ENCODE data around the gene POU2AF2. TPM values are rescaled to one million over a fixed set of nuclear protein-coding genes. Genes with fewer than 3 reads are reported as not detected.
"Not testable (repeated sequence)": the region's sequence is repeated elsewhere in the genome, so short reads cannot be mapped to it uniquely, and the experiment has no call there.

The POU2AF2 gene
- total and polyA plus RNA-seq, 4 experiments from 2014 or later = not detected

- Histone ChIP-seq H3K27ac (ENCODE audit: low read depth, low read length) (no peak overlapping the region), H3K4me1 (ENCODE audit: insufficient read depth, low read length) (no peaks in the 10 kb centered on the region), H3K9me3 (ENCODE audit: control insufficient read depth in 1 of 2, low read length in 2 of 2) (no peaks in the 10 kb centered on the region), H3K27me3 (ENCODE audit: insufficient read depth, low read length) (no peaks in the 10 kb centered on the region), H3K4me3 (ENCODE audit: low read length in 2 of 2) (no peak overlapping the region), H3K36me3 (ENCODE audit: insufficient read depth, low read length) (no peaks in the 10 kb centered on the region)
- Mint-ChIP-seq H3K27ac (no peak overlapping the region), H3K4me1 (no peaks in the 10 kb centered on the region), H3K36me3 (no peaks in the 10 kb centered on the region), H3K27me3 (peaks cover 15 to 26% of the 10 kb centered on the region in 2 donors), H3K9me3 (peaks cover 0 to 3% (median 0%) of the 10 kb centered on the region in 8 donors), H3K4me3 (no peak overlapping the region)
- DNase-seq = no peak
- intact Hi-C loops (cut with micrococcal nuclease) = no loop called here
- ChIA-PET CTCF (ENCODE audit: partially characterized antibody) (interaction anchor here (1.0 kb wide), 1 partner anchor 26 kb away, joined by 3 read pairs; no protein-coding TSS in a partner anchor), POLR2A (ENCODE audit: partially characterized antibody) (no interaction called here)
Measured at GRCh38 chr11:111308140-111308539, 62.6 kb downstream of the POU2AF2 start.

GRCh38 chr11:111309215-111309915 is 63.8 kb downstream of the POU2AF2 start:
- peaks cover 0 to 6% (median 0%) of the 10 kb centered on the region in 8 donors for H3K9me3 Mint-ChIP-seq
- H3K4me1 ChIP-seq (ENCODE audit: insufficient read depth, low read length) = no peaks in the 10 kb centered on the region
- CTCF ChIA-PET (ENCODE audit: partially characterized antibody) = interaction anchor here (0.6 kb wide), 1 partner anchor 434 kb away, joined by 4 read pairs; no protein-coding TSS in a partner anchor
- H3K4me1 Mint-ChIP-seq = no peaks in the 10 kb centered on the region
- H3K4me3 ChIP-seq (ENCODE audit: low read length in 2 of 2) = no peak overlapping the region
- DNase-seq = no peak
- H3K27me3 ChIP-seq (ENCODE audit: insufficient read depth, low read length) = no peaks in the 10 kb centered on the region
- no peak overlapping the region for H3K27ac Mint-ChIP-seq
- H3K36me3 ChIP-seq (ENCODE audit: insufficient read depth, low read length) = no peaks in the 10 kb centered on the region
- H3K9me3 ChIP-seq (ENCODE audit: control insufficient read depth in 1 of 2, low read length in 2 of 2) = no peaks in the 10 kb centered on the region
- H3K27ac ChIP-seq (ENCODE audit: low read depth, low read length) = no peak overlapping the region
- peaks cover 19 to 27% of the 10 kb centered on the region in 2 donors for H3K27me3 Mint-ChIP-seq
- H3K36me3 Mint-ChIP-seq = no peaks in the 10 kb centered on the region
- no peak overlapping the region for H3K4me3 Mint-ChIP-seq
- POLR2A ChIA-PET (ENCODE audit: partially characterized antibody) = no interaction called here
- intact Hi-C loops (cut with micrococcal nuclease) = no loop called here

GRCh38 chr11:111310088-111310487 is 64.6 kb downstream of the POU2AF2 start:
- peaks cover 0 to 6% (median 0%) of the 10 kb centered on the region in 8 donors for H3K9me3 Mint-ChIP-seq
- H3K9me3 ChIP-seq (ENCODE audit: control insufficient read depth in 1 of 2, low read length in 2 of 2) = no peaks in the 10 kb centered on the region
- intact Hi-C loops (cut with micrococcal nuclease) = no loop called here
- H3K4me1 Mint-ChIP-seq = no peaks in the 10 kb centered on the region
- no peak overlapping the region for H3K4me3 ChIP-seq (ENCODE audit: low read length in 2 of 2)
- H3K27me3 ChIP-seq (ENCODE audit: insufficient read depth, low read length) = no peaks in the 10 kb centered on the region
- peaks cover 22 to 25% of the 10 kb centered on the region in 2 donors for H3K27me3 Mint-ChIP-seq
- no peak for DNase-seq
- H3K27ac ChIP-seq (ENCODE audit: low read depth, low read length) = no peak overlapping the region
- H3K4me1 ChIP-seq (ENCODE audit: insufficient read depth, low read length) = no peaks in the 10 kb centered on the region
- ChIA-PET POLR2A (ENCODE audit: partially characterized antibody) (no interaction called here), CTCF (ENCODE audit: partially characterized antibody) (no interaction called here)
- H3K36me3 ChIP-seq (ENCODE audit: insufficient read depth, low read length) = no peaks in the 10 kb centered on the region
- no peak overlapping the region for H3K4me3 Mint-ChIP-seq
- no peak overlapping the region for H3K27ac Mint-ChIP-seq
- H3K36me3 Mint-ChIP-seq = no peaks in the 10 kb centered on the region

DNA sequence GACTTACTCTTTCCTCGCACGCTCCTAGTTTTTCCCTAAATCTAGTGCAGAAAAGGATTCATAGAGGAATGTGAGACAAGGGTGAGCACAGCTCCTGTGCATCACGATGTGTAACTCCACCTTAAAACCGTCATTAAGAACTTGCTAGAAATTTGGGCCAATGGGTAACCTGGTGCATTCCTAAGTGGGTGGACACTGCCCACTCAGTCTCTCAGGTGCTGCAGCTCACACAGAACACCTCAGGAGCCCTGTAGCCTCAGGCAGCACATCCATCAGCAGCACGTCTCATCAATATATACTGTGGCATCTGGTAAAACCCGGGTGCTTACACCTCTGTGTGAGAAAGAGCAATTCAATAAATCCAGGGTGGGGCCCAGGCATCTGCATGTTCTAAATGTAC is 65.2 kb downstream of the POU2AF2 start:
- H3K27ac Mint-ChIP-seq = no peak overlapping the region
- CTCF ChIA-PET (ENCODE audit: partially characterized antibody) = no interaction called here
- no peaks in the 10 kb centered on the region for H3K36me3 Mint-ChIP-seq
- no peak for DNase-seq
- peaks cover 24% of the 10 kb centered on the region in 2 donors for H3K27me3 Mint-ChIP-seq
- H3K4me3 ChIP-seq (ENCODE audit: low read length in 2 of 2) = no peak overlapping the region
- POLR2A ChIA-PET (ENCODE audit: partially characterized antibody) = no interaction called here
- no peaks in the 10 kb centered on the region for H3K4me1 ChIP-seq (ENCODE audit: insufficient read depth, low read length)
- intact Hi-C loops (cut with micrococcal nuclease) = no loop called here
- H3K36me3 ChIP-seq (ENCODE audit: insufficient read depth, low read length) = no peaks in the 10 kb centered on the region
- H3K9me3 ChIP-seq (ENCODE audit: control insufficient read depth in 1 of 2, low read length in 2 of 2) = no peaks in the 10 kb centered on the region
- no peak overlapping the region for H3K4me3 Mint-ChIP-seq
- no peaks in the 10 kb centered on the region for H3K4me1 Mint-ChIP-seq
- no peak overlapping the region for H3K27ac ChIP-seq (ENCODE audit: low read depth, low read length)
- no peaks in the 10 kb centered on the region for H3K27me3 ChIP-seq (ENCODE audit: insufficient read depth, low read length)
- peaks cover 0 to 6% (median 0%) of the 10 kb centered on the region in 8 donors for H3K9me3 Mint-ChIP-seq

GRCh38 chr11:111312076-111312475 is 66.6 kb downstream of the POU2AF2 start:
- H3K27me3 Mint-ChIP-seq = peaks cover 25 to 29% of the 10 kb centered on the region in 2 donors

GRCh38 chr11:111319296-111319695 is 73.8 kb downstream of the POU2AF2 start:
- no peak overlapping the region for H3K4me3 Mint-ChIP-seq
- H3K27me3 Mint-ChIP-seq = peaks cover 15 to 16% of the 10 kb centered on the region in 2 donors
- intact Hi-C loops (cut with micrococcal nuclease) = no loop called here
- Histone ChIP-seq H3K27me3 (ENCODE audit: insufficient read depth, low read length) (no peaks in the 10 kb centered on the region), H3K4me1 (ENCODE audit: insufficient read depth, low read length) (no peaks in the 10 kb centered on the region), H3K9me3 (ENCODE audit: control insufficient read depth in 1 of 2, low read length in 2 of 2) (no peaks in the 10 kb centered on the region), H3K4me3 (ENCODE audit: low read length in 2 of 2) (no peak overlapping the region), H3K36me3 (ENCODE audit: insufficient read depth, low read length) (no peaks in the 10 kb centered on the region), H3K27ac (ENCODE audit: low read depth, low read length) (no peak overlapping the region)
- ChIA-PET POLR2A (ENCODE audit: partially characterized antibody) (no interaction called here), CTCF (ENCODE audit: partially characterized antibody) (no interaction called here)
- H3K27ac Mint-ChIP-seq = no peak overlapping the region
- no peaks in the 10 kb centered on the region for H3K36me3 Mint-ChIP-seq
- no peaks in the 10 kb centered on the region for H3K9me3 Mint-ChIP-seq
- no peaks in the 10 kb centered on the region for H3K4me1 Mint-ChIP-seq
- DNase-seq = no peak

More at GRCh38 chr11:111312076-111312475, 66.6 kb downstream of the POU2AF2 start:
- no peaks in the 10 kb centered on the region for H3K4me1 ChIP-seq (ENCODE audit: insufficient read depth, low read length)
- Mint-ChIP-seq H3K36me3 (no peaks in the 10 kb centered on the region), H3K4me3 (no peak overlapping the region), H3K27ac (no peak overlapping the region), H3K9me3 (peaks cover 0 to 6% (median 0%) of the 10 kb centered on the region in 8 donors), H3K4me1 (no peaks in the 10 kb centered on the region)
- no peak overlapping the region for H3K4me3 ChIP-seq (ENCODE audit: low read length in 2 of 2)
- no peak for DNase-seq
- H3K9me3 ChIP-seq (ENCODE audit: control insufficient read depth in 1 of 2, low read length in 2 of 2) = no peaks in the 10 kb centered on the region
- intact Hi-C loops (cut with micrococcal nuclease) = no loop called here
- CTCF ChIA-PET (ENCODE audit: partially characterized antibody) = interaction anchor here (1.3 kb wide), 1 partner anchor 117 kb away, joined by 4 read pairs; no protein-coding TSS in a partner anchor
- POLR2A ChIA-PET (ENCODE audit: partially characterized antibody) = no interaction called here
- H3K27me3 ChIP-seq (ENCODE audit: insufficient read depth, low read length) = no peaks in the 10 kb centered on the region
- H3K27ac ChIP-seq (ENCODE audit: low read depth, low read length) = no peak overlapping the region
- H3K36me3 ChIP-seq (ENCODE audit: insufficient read depth, low read length) = no peaks in the 10 kb centered on the region

DNA sequence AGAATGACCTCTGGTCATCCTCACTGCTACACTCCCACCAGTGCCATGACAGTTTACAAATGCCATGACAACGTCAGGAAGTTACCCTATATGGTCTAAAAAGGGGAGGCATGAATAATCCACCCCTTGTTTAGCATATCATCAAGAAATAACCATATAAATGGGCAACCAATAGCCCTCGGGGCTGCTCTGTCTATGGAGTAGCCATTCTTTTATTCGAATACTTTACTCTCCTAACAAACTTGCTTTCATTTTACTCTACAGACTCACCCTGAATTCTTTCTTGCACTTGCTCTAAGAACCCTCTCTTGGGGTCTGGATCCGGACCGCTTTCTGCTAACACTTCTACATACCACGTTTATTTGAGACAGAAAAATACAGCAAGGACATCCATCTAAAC is 74.7 kb downstream of the POU2AF2 start:
- CTCF ChIA-PET (ENCODE audit: partially characterized antibody); H3K36me3 ChIP-seq (ENCODE audit: insufficient read depth, low read length); POLR2A ChIA-PET (ENCODE audit: partially characterized antibody); H3K4me1 Mint-ChIP-seq; H3K36me3 Mint-ChIP-seq; H3K4me1 ChIP-seq (ENCODE audit: insufficient read depth, low read length); H3K27me3 ChIP-seq (ENCODE audit: insufficient read depth, low read length); H3K9me3 ChIP-seq (ENCODE audit: control insufficient read depth in 1 of 2, low read length in 2 of 2); H3K27ac ChIP-seq (ENCODE audit: low read depth, low read length); H3K9me3 Mint-ChIP-seq; H3K4me3 Mint-ChIP-seq; intact Hi-C loops (cut with micrococcal nuclease); DNase-seq; H3K27ac Mint-ChIP-seq; H3K4me3 ChIP-seq (ENCODE audit: low read length in 2 of 2): not testable (repeated sequence)
- H3K27me3 Mint-ChIP-seq = peaks cover 12 to 13% of the 10 kb centered on the region in 2 donors
